ENCODE results near the gene PDE6G. TPM values are rescaled to one million over a fixed set of nuclear protein-coding genes. Genes with fewer than 3 reads are reported as not detected.

PDE6G gene
- total RNA-seq, 2 donors from 2014 or later: not detected

DNA sequence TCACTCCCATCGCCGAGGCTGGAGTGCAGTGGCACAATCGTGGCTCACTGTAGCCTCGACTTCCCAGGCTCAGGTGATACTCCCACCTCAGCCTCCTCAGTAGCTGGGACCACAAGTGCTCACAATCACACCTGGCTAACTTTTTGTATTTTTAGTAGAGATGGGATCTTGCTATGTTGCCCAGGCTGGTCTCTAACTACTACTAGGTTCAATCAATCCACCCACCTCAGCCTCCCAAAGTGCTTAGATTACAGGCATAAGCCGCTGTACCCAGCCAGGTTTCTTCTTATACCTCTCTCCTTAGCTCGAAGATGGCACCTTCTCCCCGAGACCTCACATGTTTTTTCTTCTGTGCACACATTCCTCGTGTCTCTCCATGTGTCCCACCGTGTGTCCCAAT, 16.3 kb downstream of the PDE6G start:
- intact Hi-C loops (cut with DNase I): no loop called here
- no peak for ATAC-seq
- TF ChIP-seq, protein P1, sequence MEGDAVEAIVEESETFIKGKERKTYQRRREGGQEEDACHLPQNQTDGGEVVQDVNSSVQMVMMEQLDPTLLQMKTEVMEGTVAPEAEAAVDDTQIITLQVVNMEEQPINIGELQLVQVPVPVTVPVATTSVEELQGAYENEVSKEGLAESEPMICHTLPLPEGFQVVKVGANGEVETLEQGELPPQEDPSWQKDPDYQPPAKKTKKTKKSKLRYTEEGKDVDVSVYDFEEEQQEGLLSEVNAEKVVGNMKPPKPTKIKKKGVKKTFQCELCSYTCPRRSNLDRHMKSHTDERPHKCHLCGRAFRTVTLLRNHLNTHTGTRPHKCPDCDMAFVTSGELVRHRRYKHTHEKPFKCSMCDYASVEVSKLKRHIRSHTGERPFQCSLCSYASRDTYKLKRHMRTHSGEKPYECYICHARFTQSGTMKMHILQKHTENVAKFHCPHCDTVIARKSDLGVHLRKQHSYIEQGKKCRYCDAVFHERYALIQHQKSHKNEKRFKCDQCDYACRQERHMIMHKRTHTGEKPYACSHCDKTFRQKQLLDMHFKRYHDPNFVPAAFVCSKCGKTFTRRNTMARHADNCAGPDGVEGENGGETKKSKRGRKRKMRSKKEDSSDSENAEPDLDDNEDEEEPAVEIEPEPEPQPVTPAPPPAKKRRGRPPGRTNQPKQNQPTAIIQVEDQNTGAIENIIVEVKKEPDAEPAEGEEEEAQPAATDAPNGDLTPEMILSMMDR (IDR thresholded peaks at IDR 0.05): no peak
- no peak for TF ChIP-seq POLR2A (IDR thresholded peaks at IDR 0.05)
- Histone ChIP-seq H3K36me3 (replicated peaks in 1 of 2; ENCODE audit: insufficient read depth in 1 of 2, low read depth in 2 of 2) (no peaks in the 10 kb centered on the region), H3K4me3 (no peak overlapping the region), H3K9me3 (no peaks in the 10 kb centered on the region), H3K27me3 (no peaks in the 10 kb centered on the region), H3K4me1 (peaks cover 12% of the 10 kb centered on the region), H3K27ac (no peak overlapping the region)
- 80 to 85% methylated on average over 9 of the region's 9 CpGs for WGBS, 2 donors
- DNase-seq: no peak

DNA sequence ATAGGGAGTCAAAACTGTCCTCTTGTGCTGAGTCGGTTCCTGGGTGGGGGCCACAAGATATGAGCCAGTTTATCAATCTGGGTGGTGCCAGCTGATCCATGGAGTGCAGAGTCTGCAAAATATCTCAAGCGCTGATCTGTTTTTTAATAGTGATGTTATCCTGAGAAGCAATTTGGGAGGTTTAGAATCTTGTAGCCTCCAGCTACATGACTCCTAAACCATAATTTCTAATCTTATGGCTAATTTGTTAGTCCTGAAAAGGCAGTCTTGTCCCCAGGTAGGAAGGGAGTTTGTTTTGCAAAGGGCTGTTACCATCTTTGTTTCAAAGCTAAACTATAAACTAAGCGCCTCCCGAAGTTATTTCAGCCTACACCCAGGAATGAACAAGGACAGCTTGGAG, 17.7 kb downstream of the PDE6G start:
- ATAC-seq: no peak
- DNase-seq: no peak
- TF ChIP-seq POLR2A (IDR thresholded peaks at IDR 0.05): no peak
- H3K9me3 ChIP-seq: no peaks in the 10 kb centered on the region
- H3K4me1 ChIP-seq: peaks cover 23% of the 10 kb centered on the region
- no peak overlapping the region for H3K27ac ChIP-seq
- H3K36me3 ChIP-seq (replicated peaks in 1 of 2; ENCODE audit: insufficient read depth in 1 of 2, low read depth in 2 of 2): no peaks in the 10 kb centered on the region
- 71% methylated on average over 4 of the region's 4 CpGs for WGBS, 2 donors
- intact Hi-C loops (cut with DNase I): no loop called here
- no peak overlapping the region for H3K4me3 ChIP-seq
- no peaks in the 10 kb centered on the region for H3K27me3 ChIP-seq

- peak; percentile 96 for ATAC-seq
- WGBS, 2 donors: 0% methylated on average over 49 to 76 of the region's 77 CpGs
- intact Hi-C loops (cut with DNase I): no loop called here
Observed at GRCh38 chr17:81636505-81637288, 19.6 kb downstream of the PDE6G start, which contains the start of the genes NPLOC4 and TSPAN10. TSS of gene NPLOC4 (minus strand) at chr17:81637112. CDS start at chr17:81636930, 182 bp downstream. TSS of gene TSPAN10 (plus strand) at chr17:81637196. CDS start at chr17:81642413, 5,217 bp downstream.

GRCh38 chr17:81635973-81636504, 20.3 kb downstream of the PDE6G start:
- WGBS, 2 donors: 18 to 19% methylated on average over 18 of the region's 18 CpGs
- no peaks in the 10 kb centered on the region for H3K27me3 ChIP-seq
- no peaks in the 10 kb centered on the region for H3K36me3 ChIP-seq (replicated peaks in 1 of 2; ENCODE audit: insufficient read depth in 1 of 2, low read depth in 2 of 2)
- H3K4me1 ChIP-seq: peaks cover 23% of the 10 kb centered on the region
- H3K9me3 ChIP-seq: no peaks in the 10 kb centered on the region
- H3K4me3 ChIP-seq: peak overlapping the region; percentile 48 to 54
- peak overlapping the region; percentile 76 to 93 (median 88) for H3K27ac ChIP-seq
- TF ChIP-seq POLR2A (IDR thresholded peaks at IDR 0.05): no peak
- TF ChIP-seq, protein P1 (IDR thresholded peaks at IDR 0.05): no peak
- intact Hi-C loops (cut with DNase I): no loop called here
- DNase-seq: no peak
- peak; percentile 15 for ATAC-seq

More at GRCh38 chr17:81636505-81637288, 19.6 kb downstream of the PDE6G start, which contains the start of the genes NPLOC4 and TSPAN10:
- no peaks in the 10 kb centered on the region for H3K27me3 ChIP-seq
- H3K27ac ChIP-seq: peak within 1 kb of the TSS; percentile 76 to 93 (median 88)
- peaks cover 23% of the 10 kb centered on the region for H3K4me1 ChIP-seq
- H3K9me3 ChIP-seq: no peaks in the 10 kb centered on the region
- H3K4me3 ChIP-seq: peak within 1 kb of the TSS; percentile 48 to 54
- TF ChIP-seq POLR2A (IDR thresholded peaks at IDR 0.05): peak; percentile 38 to 50 (median 49)
- TF ChIP-seq, protein P1 (IDR thresholded peaks at IDR 0.05): no peak
- peak; percentile 86 to 91 (median 90) for DNase-seq
- no peaks in the 10 kb centered on the region for H3K36me3 ChIP-seq (replicated peaks in 1 of 2; ENCODE audit: insufficient read depth in 1 of 2, low read depth in 2 of 2)

DNA sequence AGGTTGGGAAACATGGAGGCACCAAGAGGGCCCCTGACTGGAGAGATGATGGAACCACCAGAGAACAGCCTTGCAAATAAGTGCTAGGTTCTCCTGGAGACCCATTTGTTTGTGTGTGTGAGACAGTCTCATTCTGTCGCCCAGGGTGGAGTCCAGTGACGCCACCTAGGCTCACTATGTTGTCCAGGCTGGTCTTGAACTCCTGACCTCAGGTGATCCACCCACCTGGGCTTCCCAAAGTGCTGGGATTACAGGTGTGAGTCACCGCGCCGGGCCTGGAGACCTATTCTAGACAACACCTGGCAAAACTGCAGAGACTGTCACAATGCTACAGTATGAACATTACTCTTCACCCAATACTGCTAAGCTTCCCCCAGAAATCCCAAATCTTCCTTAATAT, 20.9 kb downstream of the PDE6G start:
- Histone ChIP-seq H3K9me3 (no peaks in the 10 kb centered on the region), H3K36me3 (replicated peaks in 1 of 2; ENCODE audit: insufficient read depth in 1 of 2, low read depth in 2 of 2) (no peaks in the 10 kb centered on the region), H3K27ac (no peak overlapping the region), H3K4me3 (no peak overlapping the region), H3K27me3 (no peaks in the 10 kb centered on the region), H3K4me1 (peaks cover 23% of the 10 kb centered on the region)
- WGBS, 2 donors: 67 to 91% methylated on average over 5 of the region's 5 CpGs
- DNase-seq: no peak
- TF ChIP-seq, protein P1 (IDR thresholded peaks at IDR 0.05): no peak
- no peak for TF ChIP-seq POLR2A (IDR thresholded peaks at IDR 0.05)
- intact Hi-C loops (cut with DNase I): no loop called here
- no peak for ATAC-seq

Data from body of pancreas (tissue), 4 donors.